GM19043 (cell line): ENCODE results near the gene LTBP3.
"Not testable (repeated sequence)": the region's sequence is repeated elsewhere in the genome, so short reads cannot be mapped to it uniquely, and the experiment has no call there.

Experiments used
- ATAC-seq: cut with Tn5 transposase; IDR thresholded peaks from one replicate; pipeline ENCODE4 v1.9.1; 2021; ENCODE audit warnings: low read depth; ENCODE audit not compliant: unreplicated experiment

Gene LTBP3

DNA sequence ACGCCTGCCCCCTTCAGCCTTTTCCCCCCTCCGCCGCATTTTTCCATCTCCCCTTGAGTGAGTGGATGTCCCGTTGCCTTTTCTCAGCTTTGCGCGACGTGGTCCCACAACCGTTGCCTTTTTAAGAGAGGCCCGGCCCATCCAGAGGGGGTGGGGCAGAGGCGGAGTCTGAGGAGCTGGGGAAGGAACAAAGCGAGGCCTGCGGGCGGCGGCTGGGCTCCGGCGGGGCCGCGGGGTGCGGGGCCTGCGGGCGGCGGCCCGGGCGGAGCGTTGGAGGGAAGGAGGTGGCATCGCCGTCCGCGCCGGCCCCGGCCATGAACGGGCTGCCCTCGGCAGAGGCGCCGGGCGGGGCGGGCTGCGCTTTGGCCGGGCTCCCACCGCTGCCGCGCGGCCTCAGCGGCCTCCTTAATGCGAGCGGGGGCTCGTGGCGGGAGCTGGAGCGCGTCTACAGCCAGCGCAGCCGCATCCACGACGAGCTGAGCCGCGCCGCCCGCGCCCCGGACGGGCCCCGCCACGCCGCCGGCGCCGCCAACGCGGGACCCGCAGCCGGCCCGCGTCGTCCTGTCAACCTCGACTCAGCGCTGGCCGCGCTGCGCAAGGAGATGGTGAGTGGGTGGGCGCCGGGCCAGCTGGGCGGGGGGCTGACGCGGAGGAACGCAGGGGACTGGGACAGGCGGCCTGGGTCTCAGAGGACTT is 14.3 kb upstream of the LTBP3 start, which contains the start of gene FAM89B:
TSS of gene FAM89B (plus strand) at position 183 of the 696 bp plus-strand sequence. CDS start at position 315, 132 bp downstream.
- ATAC-seq: no peak

GRCh38 chr11:65571940-65572339 is 13.8 kb upstream of the LTBP3 start:
- no peak for ATAC-seq

GRCh38 chr11:65571420-65571819 is 13.3 kb upstream of the LTBP3 start:
- no peak for ATAC-seq

DNA sequence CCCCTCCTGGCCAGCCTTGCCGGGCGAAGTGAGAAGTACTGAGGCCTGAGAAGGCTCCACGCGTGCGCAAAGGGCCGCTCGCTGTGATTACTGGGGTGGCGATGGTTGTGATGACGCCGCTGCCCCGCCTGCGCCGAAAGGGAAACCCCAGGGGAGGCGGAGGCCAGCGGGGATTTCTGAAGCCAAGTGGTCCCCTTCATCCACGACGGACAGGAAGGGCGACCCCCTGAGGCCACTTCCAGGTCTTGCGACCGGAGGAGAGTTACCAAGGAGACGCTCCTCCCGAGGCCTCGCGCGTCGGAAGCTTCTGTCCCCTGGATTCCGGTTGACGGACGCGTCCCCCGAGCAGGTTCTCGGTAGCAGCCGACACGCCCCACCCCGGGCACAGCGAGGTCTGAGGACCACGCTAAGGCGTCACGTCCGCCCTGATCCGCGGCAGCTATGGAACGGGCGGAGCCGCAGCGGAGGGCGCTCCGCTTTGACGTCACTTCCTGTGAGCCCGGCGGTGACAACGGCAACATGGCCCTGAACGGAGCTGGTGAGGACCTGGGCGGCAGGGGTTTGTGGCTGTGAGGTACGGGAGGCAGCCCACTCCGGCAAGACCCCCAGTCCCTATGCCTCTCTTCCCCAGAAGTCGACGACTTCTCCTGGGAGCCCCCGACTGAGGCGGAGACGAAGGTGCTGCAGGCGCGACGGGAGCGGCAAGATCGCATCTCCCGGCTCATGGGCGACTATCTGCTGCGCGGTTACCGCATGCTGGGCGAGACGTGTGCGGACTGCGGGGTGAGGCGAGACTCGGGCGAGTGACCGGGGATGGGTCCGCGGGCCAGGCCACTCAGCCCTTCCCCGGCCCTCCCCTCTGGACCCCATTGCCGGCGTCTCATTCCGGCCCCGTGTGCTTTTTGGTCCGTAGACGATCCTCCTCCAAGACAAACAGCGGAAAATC is 12.1 kb upstream of the LTBP3 start, which contains the start of gene ZNRD2:
TSS of gene ZNRD2 (plus strand) at position 505 of the 946 bp plus-strand sequence. CDS start at position 520, 15 bp downstream.
- peak; percentile 57 for ATAC-seq

DNA sequence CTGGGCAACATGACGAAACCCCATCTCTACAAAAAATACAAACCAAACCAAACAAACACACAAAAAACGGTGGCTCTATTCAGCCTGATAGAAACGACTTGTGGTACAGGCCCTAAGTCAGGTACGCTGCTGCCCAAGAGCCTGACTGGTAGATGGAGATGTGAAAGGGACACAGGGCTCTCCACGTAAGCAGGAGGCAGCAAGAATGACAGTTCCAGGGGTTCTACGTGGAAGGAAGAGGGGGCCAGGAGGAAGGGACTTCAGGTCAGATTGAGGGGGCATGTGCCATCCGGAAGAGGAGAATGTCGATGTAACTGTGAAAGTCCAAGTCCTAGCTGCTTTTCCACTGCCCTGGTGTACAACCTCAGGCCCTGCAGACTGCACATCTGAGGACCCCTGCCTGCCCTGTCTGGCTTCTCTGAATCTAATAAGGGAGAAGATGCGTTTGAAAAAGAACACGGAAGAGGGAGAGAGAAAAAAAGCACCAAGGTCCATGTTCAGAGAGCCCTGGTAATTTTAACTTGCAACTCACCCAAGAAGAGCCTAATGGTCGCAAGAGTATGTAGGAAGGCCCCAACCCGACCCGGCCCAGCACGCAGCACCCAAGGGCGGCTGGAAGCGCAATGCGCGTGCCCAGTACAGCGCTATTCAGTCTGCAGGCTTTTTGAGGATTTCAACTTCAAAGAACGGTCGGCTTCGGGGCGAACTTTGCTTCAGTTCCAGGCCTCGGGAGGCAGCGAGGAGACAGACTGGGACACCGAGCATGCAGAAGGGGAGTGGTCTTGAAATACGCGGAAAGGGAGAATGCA is 11.2 kb upstream of the LTBP3 start:
- peak; percentile 6 for ATAC-seq

GRCh38 chr11:65565624-65566453 is 7.7 kb upstream of the LTBP3 start:
- no peak for ATAC-seq

- ATAC-seq: not testable (repeated sequence)
Observed at GRCh38 chr11:65564879-65565559, 6.9 kb upstream of the LTBP3 start.

GRCh38 chr11:65563601-65564000 is 5.4 kb upstream of the LTBP3 start:
- ATAC-seq: no peak

GRCh38 chr11:65562788-65563187 is 4.6 kb upstream of the LTBP3 start:
- no peak for ATAC-seq

DNA sequence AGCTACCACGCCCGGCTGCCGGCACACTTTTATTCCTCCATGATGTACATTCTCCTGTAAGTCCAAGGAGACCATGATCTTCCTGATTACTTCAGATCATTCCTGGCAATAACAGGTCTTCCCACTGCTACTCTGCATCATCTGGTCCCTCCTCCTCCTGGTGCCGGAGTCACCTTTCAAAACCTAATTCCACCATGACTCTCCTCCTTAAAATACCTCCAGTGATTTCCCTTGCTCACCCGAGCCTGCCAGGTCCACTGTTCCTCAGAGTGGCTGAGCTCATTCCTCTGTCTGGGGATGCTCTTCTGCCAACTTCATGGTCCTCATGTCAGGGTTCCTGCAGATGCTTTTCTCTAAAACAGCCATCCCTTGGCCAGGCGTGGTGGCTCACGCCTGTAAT is 3.9 kb upstream of the LTBP3 start:
- no peak for ATAC-seq

DNA sequence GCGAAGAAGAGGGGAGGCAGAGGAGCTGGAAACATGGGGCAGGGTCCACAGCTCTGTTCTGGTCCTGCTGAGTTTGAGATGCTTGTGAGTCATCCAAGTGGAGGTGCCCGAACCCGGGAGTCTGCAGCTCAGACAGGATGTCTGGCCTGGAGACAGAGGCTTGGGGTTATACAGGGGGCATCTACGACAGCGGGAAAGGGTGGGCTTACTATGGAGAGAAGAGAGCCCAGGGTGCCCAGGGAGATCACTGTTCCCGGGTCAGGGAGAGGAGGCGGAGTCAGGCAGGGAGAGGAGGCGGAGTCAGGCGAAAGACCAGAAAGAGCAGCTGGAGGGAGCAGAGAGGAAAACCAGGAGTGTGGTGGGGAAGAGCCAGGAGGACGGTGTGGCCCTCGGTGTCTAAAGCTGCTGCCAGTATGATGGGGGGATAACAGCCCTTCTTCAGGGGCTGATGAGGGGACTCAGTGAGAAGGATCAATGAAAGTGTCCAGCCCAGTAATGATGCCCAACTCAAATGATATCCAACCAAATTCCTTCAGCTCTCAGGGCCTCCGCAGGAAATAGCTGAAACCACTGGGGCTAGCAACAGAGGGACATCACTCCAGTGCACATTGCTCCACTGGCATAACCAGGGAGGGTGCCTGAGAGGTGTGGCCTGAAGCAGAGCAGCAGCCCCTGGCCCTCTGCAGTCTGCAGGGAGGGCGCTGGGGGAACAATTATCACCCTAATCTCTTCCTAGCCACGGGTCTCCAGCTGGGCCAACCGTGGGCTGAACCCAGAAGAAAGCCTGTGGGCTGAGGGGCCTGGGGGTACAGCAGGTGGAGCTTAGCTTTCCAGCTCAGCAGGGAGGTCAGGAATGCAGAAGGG is 2.6 kb upstream of the LTBP3 start:
- no peak for ATAC-seq

GRCh38 chr11:65559951-65560537 is 1.9 kb upstream of the LTBP3 start:
- no peak for ATAC-seq

- no peak for ATAC-seq
Observed at GRCh38 chr11:65559535-65559934, 1.4 kb upstream of the LTBP3 start.

- ATAC-seq: no peak
Observed at GRCh38 chr11:65558930-65559509, 861 bp upstream of the LTBP3 start.

GRCh38 chr11:65557280-65558001 is 718 bp downstream of the LTBP3 start:
- ATAC-seq: no peak

- ATAC-seq: no peak
Observed at GRCh38 chr11:65556470-65557279, 1.5 kb downstream of the LTBP3 start.
